ENCODE data around the gene PDZD11. TPM values are rescaled to one million over a fixed set of nuclear protein-coding genes. Genes with fewer than 3 reads are reported as not detected.

Gene PDZD11
- total RNA-seq, 2 experiments from 2014 or later, result 24.0 to 27.0 TPM

GRCh38 chrX:70241501-70241900, 48.2 kb downstream of the PDZD11 start:
- H3K4me1 Mint-ChIP-seq, result peaks cover 4% of the 10 kb centered on the region
- no peaks in the 10 kb centered on the region for H3K27me3 Mint-ChIP-seq
- H3K27ac Mint-ChIP-seq, result no peak overlapping the region
- no peaks in the 10 kb centered on the region for H3K9me3 Mint-ChIP-seq
- H3K4me3 Mint-ChIP-seq, result no peak overlapping the region
- peaks cover 4% of the 10 kb centered on the region for H3K36me3 Mint-ChIP-seq
- no peak for DNase-seq

GRCh38 chrX:70240751-70241150, 49.0 kb downstream of the PDZD11 start:
- Mint-ChIP-seq H3K36me3 (peaks cover 4% of the 10 kb centered on the region), H3K9me3 (no peaks in the 10 kb centered on the region), H3K4me1 (peaks cover 4% of the 10 kb centered on the region), H3K4me3 (no peak overlapping the region), H3K27ac (no peak overlapping the region), H3K27me3 (no peaks in the 10 kb centered on the region)
- DNase-seq, result no peak

Other genes starting within 250 kb of the PDZD11 start
- not detected for gene AWAT2, start 240.0 kb downstream of the PDZD11 start, total RNA-seq
- gene OTUD6A, start 227.5 kb downstream of the PDZD11 start, total RNA-seq, result not detected
- 10 to 100 TPM; 36.0 to 37.2 TPM for gene IGBP1, start 156.5 kb downstream of the PDZD11 start, total RNA-seq
- gene DGAT2L6, start 112.4 kb downstream of the PDZD11 start, total RNA-seq, result not detected
- not detected for gene AWAT1, start 55.3 kb downstream of the PDZD11 start, total RNA-seq
- under 1 TPM in 1 of 2 experiments, not detected in 1; 0.12 TPM for gene P2RY4, start 29.7 kb downstream of the PDZD11 start, total RNA-seq
- gene ARR3, start 21.6 kb downstream of the PDZD11 start, total RNA-seq, result not detected
- gene RAB41, start 7.8 kb downstream of the PDZD11 start, total RNA-seq, result not detected
- 10 to 100 TPM; 22.4 to 23.9 TPM for gene KIF4A, start 177 bp upstream of the PDZD11 start, total RNA-seq
- not detected for gene GDPD2, start 133.4 kb upstream of the PDZD11 start, total RNA-seq
- 10 to 100 TPM; 22.8 to 25.8 TPM for gene DLG3, start 154.9 kb upstream of the PDZD11 start, total RNA-seq